HG02852 (cell line): ENCODE data around the gene TMEM87B.
"Not testable (repeated sequence)": the region's sequence is repeated elsewhere in the genome, so short reads cannot be mapped to it uniquely, and the experiment has no call there.

ENCODE experiments used
- ATAC-seq: cut with Tn5 transposase; IDR thresholded peaks from one replicate; pipeline ENCODE4 v1.9.1; 2021; ENCODE audit warnings: mild to moderate bottlenecking, moderate library complexity; ENCODE audit not compliant: unreplicated experiment

TMEM87B gene

GRCh38 chr2:112113354-112113753 is 58.3 kb downstream of the TMEM87B start:
- ATAC-seq, result not testable (repeated sequence)

- ATAC-seq, result no peak
Observed at GRCh38 chr2:112118148-112118547, 63.1 kb downstream of the TMEM87B start.

GRCh38 chr2:112121682-112122254 is 66.7 kb downstream of the TMEM87B start:
- no peak for ATAC-seq

- no peak for ATAC-seq
Observed at GRCh38 chr2:112129060-112129459, 74.0 kb downstream of the TMEM87B start.

GRCh38 chr2:112133344-112133743 is 78.3 kb downstream of the TMEM87B start:
- no peak for ATAC-seq

GRCh38 chr2:112134120-112134519 is 79.1 kb downstream of the TMEM87B start:
- ATAC-seq, result no peak

- no peak for ATAC-seq
Observed at GRCh38 chr2:112136096-112136495, 81.0 kb downstream of the TMEM87B start.

GRCh38 chr2:112137516-112138158 is 82.6 kb downstream of the TMEM87B start:
- ATAC-seq, result no peak

- ATAC-seq, result no peak
Observed at GRCh38 chr2:112138159-112139032, 83.3 kb downstream of the TMEM87B start, which contains the start of gene FBLN7. Gene FBLN7 (plus strand): TSS chr2:112138385. CDS start chr2:112138656, 271 bp downstream.

GRCh38 chr2:112139033-112139614 is 84.1 kb downstream of the TMEM87B start:
- not testable (repeated sequence) for ATAC-seq

- ATAC-seq, result not testable (repeated sequence)
Observed at GRCh38 chr2:112139661-112140204, 84.7 kb downstream of the TMEM87B start.

GRCh38 chr2:112140205-112140802 is 85.2 kb downstream of the TMEM87B start:
- ATAC-seq, result no peak

- no peak for ATAC-seq
Observed at GRCh38 chr2:112140899-112141625, 86.0 kb downstream of the TMEM87B start.

- no peak for ATAC-seq
Observed at GRCh38 chr2:112141626-112142007, 86.5 kb downstream of the TMEM87B start.

- no peak for ATAC-seq
Observed at GRCh38 chr2:112142525-112143078, 87.5 kb downstream of the TMEM87B start.

GRCh38 chr2:112143150-112143549 is 88.1 kb downstream of the TMEM87B start:
- no peak for ATAC-seq

- no peak for ATAC-seq
Observed at GRCh38 chr2:112144966-112145365, 89.9 kb downstream of the TMEM87B start.

GRCh38 chr2:112147382-112148168 is 92.5 kb downstream of the TMEM87B start:
- ATAC-seq, result no peak

- ATAC-seq, result no peak
Observed at GRCh38 chr2:112148477-112148876, 93.4 kb downstream of the TMEM87B start.
